K562 (cell line): ENCODE data around the gene ZMAT2. TPM values are rescaled to one million over a fixed set of nuclear protein-coding genes. Genes with fewer than 3 reads are reported as not detected.

Experiments used
- ARHGAP35 ChIP-seq: fragments of 450-650 bp; IDR thresholded peaks from 2 replicates; pipeline ENCODE4 v1.6.1; 2018; ENCODE audit not compliant: partially characterized antibody
- ATF7 ChIP-seq: fragments of 450-650 bp; IDR thresholded peaks from 2 replicates; pipeline ENCODE4 v1.7.1; 2014; ENCODE audit warnings: mild to moderate bottlenecking, moderate library complexity
- CBX3 ChIP-seq, 2 experiments: IDR thresholded peaks; 1 replicate in 1 of 2; 2 replicates in 1 of 2; pipeline ENCODE4 v1.6.1; 2012; ENCODE audit warnings: inconsistent platforms in 2 of 2, low read length in 2 of 2, borderline replicate concordance in 1 of 2, control low read depth in 1 of 2
- CREBBP ChIP-seq: IDR thresholded peaks from one replicate; pipeline ENCODE4 v1.6.1; 2012; ENCODE audit warnings: low read depth, mild to moderate bottlenecking, control low read depth, inconsistent platforms, low read length
- E2F3 ChIP-seq: fragments of 250-450 bp; sonication (Bioruptor Pico); IDR thresholded peaks from 2 replicates; pipeline ENCODE4 v1.4.0; 2020; ENCODE audit warnings: mild to moderate bottlenecking
- E4F1 ChIP-seq: fragments of 250-450 bp; sonication (Bioruptor Pico); IDR thresholded peaks from 2 replicates; pipeline ENCODE4 v1.5.0; 2021; ENCODE audit warnings: mild to moderate bottlenecking, borderline replicate concordance
- FOXP1 ChIP-seq: sonication (generic); formaldehyde crosslinking; IDR thresholded peaks from 2 replicates; pipeline ENCODE4 v1.8.0; 2022; ENCODE audit warnings: mild to moderate bottlenecking, missing genetic modification reagents
- GMEB1 ChIP-seq: fragments of 250-450 bp; sonication (Bioruptor Pico); IDR thresholded peaks from 2 replicates; pipeline ENCODE4 v1.4.0; 2020; ENCODE audit warnings: mild to moderate bottlenecking
- GTF2E2 ChIP-seq: fragments of 200-800 bp; sonication (Bioruptor generic); IDR thresholded peaks from 2 replicates; pipeline ENCODE4 v1.6.1; 2016; ENCODE audit warnings: missing genetic modification characterization, missing compliant biosample characterization
- IRF2 ChIP-seq: sonication (generic); formaldehyde crosslinking; IDR thresholded peaks from 2 replicates; pipeline ENCODE4 v1.8.1; 2022; ENCODE audit warnings: mild to moderate bottlenecking, missing genetic modification reagents
- MECOM ChIP-seq: fragments of 250-450 bp; sonication (Bioruptor Pico); IDR thresholded peaks from 2 replicates; pipeline ENCODE4 v1.8.0; 2022; ENCODE audit warnings: inconsistent platforms
- NFIC ChIP-seq: fragments of 450-650 bp; IDR thresholded peaks from 2 replicates; pipeline ENCODE4 v1.6.1; 2017; ENCODE audit warnings: mild to moderate bottlenecking, inconsistent platforms
- NFXL1 ChIP-seq: fragments of 450-650 bp; formaldehyde crosslinking; IDR thresholded peaks from 2 replicates; pipeline ENCODE4 v1.4.0; 2021; ENCODE audit warnings: mild to moderate bottlenecking
- PHF8 ChIP-seq: fragments of 200-600 bp; sonication (generic); IDR thresholded peaks from 2 replicates; pipeline ENCODE4 v1.6.1; 2012; ENCODE audit warnings: mixed run types, mild to moderate bottlenecking, inconsistent platforms, low read length, moderate library complexity, borderline replicate concordance
- POLR3G ChIP-seq: IDR thresholded peaks from 2 replicates; pipeline ENCODE4 v1.6.1; 2011; ENCODE audit not compliant: insufficient read length, insufficient replicate concordance; ENCODE audit errors: extremely low read depth
- PTRF ChIP-seq: fragments of 450-650 bp; IDR thresholded peaks from 2 replicates; pipeline ENCODE4 v1.6.1; 2016; ENCODE audit warnings: mild to moderate bottlenecking, missing genetic modification characterization, missing compliant biosample characterization
- SNAPC5 ChIP-seq: fragments of 250-450 bp; sonication (Bioruptor Pico); IDR thresholded peaks from 2 replicates; pipeline ENCODE4 v1.8.0; 2021; ENCODE audit warnings: moderate library complexity, mild to moderate bottlenecking, inconsistent platforms
- STAG1 ChIP-seq: sonication (generic); formaldehyde crosslinking; IDR thresholded peaks from 2 replicates; pipeline ENCODE4 v1.5.0; 2020; ENCODE audit warnings: missing genetic modification reagents, borderline replicate concordance
- TAF1 ChIP-seq: IDR thresholded peaks from 2 replicates; pipeline ENCODE4 v1.6.1; 2011; ENCODE audit warnings: mild to moderate bottlenecking, low read length, moderate library complexity; ENCODE audit not compliant: insufficient read depth, control insufficient read depth, severe bottlenecking; ENCODE audit errors: extremely low read depth
- TBP ChIP-seq: optimal IDR thresholded peaks from 2 replicates; pipeline ENCODE3; 2011; ENCODE audit warnings: low read depth, low read length, improper control_type of control experiment
- TCFL5 ChIP-seq: fragments of 250-450 bp; sonication (Bioruptor Pico); conservative IDR thresholded peaks from 2 replicates; pipeline ENCODE4 v1.6.1; 2021; ENCODE audit warnings: mild to moderate bottlenecking, moderate library complexity, matching md5 sums
- ZC3H4 ChIP-seq: sonication (generic); formaldehyde crosslinking; IDR thresholded peaks from 2 replicates; pipeline ENCODE4 v1.9.0; 2021; ENCODE audit warnings: missing genetic modification reagents, borderline replicate concordance
- ZFP30 ChIP-seq: fragments of 250-450 bp; sonication (Bioruptor Pico); IDR thresholded peaks from 2 replicates; pipeline ENCODE4 v1.8.0; 2022; ENCODE audit warnings: moderate library complexity, mild to moderate bottlenecking, inconsistent platforms, borderline replicate concordance
- ZNF140 ChIP-seq: fragments of 250-450 bp; sonication (Bioruptor Pico); IDR thresholded peaks from 2 replicates; pipeline ENCODE4 v1.8.0; 2021; ENCODE audit warnings: moderate library complexity, mild to moderate bottlenecking, inconsistent platforms
- ZNF239 ChIP-seq: fragments of 250-450 bp; sonication (Bioruptor Pico); IDR thresholded peaks from 2 replicates; pipeline ENCODE4 v1.4.0; 2020; ENCODE audit warnings: mild to moderate bottlenecking
- ZNF24 ChIP-seq: fragments of 450-650 bp; IDR thresholded peaks from 2 replicates; pipeline ENCODE4 v1.6.1; 2016
- polyA plus RNA-seq, 8 experiments: library from polyadenylated mRNA; depleted of rRNA in 4 of 8; stranded (reverse) in 5 of 8; unstranded in 3 of 8; fragments of >200 nt; fragmentation: Nextera tagmentation in 2 of 8; fragmentation: Illumina TruSeq in 1 of 8; extraction: Ambion mirVana in 2 of 8; extraction: Trizol in 1 of 8; gene quantifications; 2 replicates each; pipeline versions ENCODE4 v1.2.1 to v1.2.3, GENCODE V29; 2011 to 2014; ENCODE audit warnings: inconsistent platforms in 1 of 8, missing spikeins in 1 of 8
- total RNA-seq, 7 experiments: library from RNA; depleted of rRNA in 6 of 7; stranded (reverse); fragments of >200 nt in 6 of 7; fragmentation: Illumina TruSeq in 2 of 7; extraction: Trizol in 2 of 7; gene quantifications; 2 replicates each; pipeline versions ENCODE4 v1.2.1 to v1.2.3, GENCODE V29; 2011 to 2021; ENCODE audit warnings: low replicate concordance in 1 of 7

ZMAT2 gene
- total and polyA plus RNA-seq, 9 of the 15 experiments (the other 6 are each of a cell fraction or from before 2014, with no cell fraction given), result 44.2 to 101 (median 69.2) TPM

- peak; percentile 99 for TF ChIP-seq E4F1 (CRISPR knock-in tag)
- TF ChIP-seq ZC3H4, result no peak
- no peak for TF ChIP-seq IRF2 (CRISPR knock-in tag)
- no peak for TF ChIP-seq NFXL1
- peak; percentile 98 for TF ChIP-seq TAF1
- no peak for TF ChIP-seq GTF2E2 (tag)
- no peak for TF ChIP-seq TCFL5 (CRISPR knock-in tag)
- 0 out of 2 replicates have a peak, but pooled peaks have one; percentile 54 for TF ChIP-seq FOXP1 (CRISPR knock-in tag)
- no peak for TF ChIP-seq ZNF24
- TF ChIP-seq MECOM, result no peak
- no peak for TF ChIP-seq STAG1 (CRISPR knock-in tag)
- TF ChIP-seq NFIC, result 0 out of 2 replicates have a peak, but pooled peaks have one; percentile 20
- TF ChIP-seq ARHGAP35, result no peak
- TF ChIP-seq E2F3 (CRISPR knock-in tag), result no peak
- TF ChIP-seq GMEB1 (CRISPR knock-in tag), result no peak
- TF ChIP-seq ZNF239 (CRISPR knock-in tag), result no peak
- TF ChIP-seq PTRF, result no peak
- TF ChIP-seq ZFP30, result no peak
- TF ChIP-seq ZNF140 (CRISPR knock-in tag), result no peak
- peak; percentile 84; the same call in 1 of the 2 replicates for TF ChIP-seq PHF8
- peak; percentile 92 for TF ChIP-seq TBP
- no peak for TF ChIP-seq SNAPC5 (CRISPR knock-in tag)
- peak; percentile 68 for TF ChIP-seq ATF7
- no peak for TF ChIP-seq CBX3 (IDR thresholded peaks at IDR 0.05; ENCODE audit: borderline replicate concordance in 1 of 2, low read length in 2 of 2)
- TF ChIP-seq POLR3G, result no peak
- TF ChIP-seq CREBBP, result no peak
Measured at GRCh38 chr5:140700177-140701144, at the start of gene ZMAT2 (continued).
